ENCODE measurements around the gene ANKHD1. TPM values are rescaled to one million over a fixed set of nuclear protein-coding genes. Genes with fewer than 3 reads are reported as not detected.
"Not testable (repeated sequence)": the region's sequence is repeated elsewhere in the genome, so short reads cannot be mapped to it uniquely, and the experiment has no call there.

Gene ANKHD1
- total RNA-seq, 6 experiments from 2014 or later: 45.5 to 73.2 (median 62.6) TPM

DNA sequence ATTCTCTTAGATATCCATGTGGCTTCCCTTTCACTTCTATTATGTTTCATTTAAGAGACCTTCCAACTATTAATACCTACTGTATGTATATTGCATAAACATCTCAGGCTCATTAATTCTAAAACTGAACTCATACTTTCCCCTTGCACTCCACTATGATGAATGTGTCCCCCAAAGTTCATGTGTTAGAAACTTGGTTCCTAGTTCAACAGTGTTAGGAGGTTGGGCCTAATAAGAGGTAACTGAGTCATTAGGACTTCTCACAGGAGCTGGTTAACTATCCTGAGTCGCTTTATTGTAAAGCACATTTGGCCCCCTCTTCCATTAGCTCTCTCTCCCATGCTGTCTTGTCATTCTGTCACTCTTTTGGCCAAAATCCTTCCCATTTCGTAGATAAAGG, 22.0 kb downstream of the ANKHD1 start:
- ATAC-seq (no peak), DNase-seq (no peak)
- WGBS (ENCODE audit: insufficient coverage, low coverage, low lambda C conversion rate, missing lambda C conversion rate): 90% methylated on average over 2 of the region's 2 CpGs
- no peak overlapping the region for H3K4me3 ChIP-seq
- no peak overlapping the region for H3K27ac ChIP-seq
- H3K36me3 ChIP-seq: no peaks in the 10 kb centered on the region
- intact Hi-C loops (cut with DNase I): no loop called here
- H3K27me3 ChIP-seq: no peaks in the 10 kb centered on the region
- no peaks in the 10 kb centered on the region for H3K9me3 ChIP-seq
- H3K4me1 ChIP-seq: peaks cover 0 to 15% (median 3%) of the 10 kb centered on the region in 4 donors
- TF ChIP-seq, protein P1, sequence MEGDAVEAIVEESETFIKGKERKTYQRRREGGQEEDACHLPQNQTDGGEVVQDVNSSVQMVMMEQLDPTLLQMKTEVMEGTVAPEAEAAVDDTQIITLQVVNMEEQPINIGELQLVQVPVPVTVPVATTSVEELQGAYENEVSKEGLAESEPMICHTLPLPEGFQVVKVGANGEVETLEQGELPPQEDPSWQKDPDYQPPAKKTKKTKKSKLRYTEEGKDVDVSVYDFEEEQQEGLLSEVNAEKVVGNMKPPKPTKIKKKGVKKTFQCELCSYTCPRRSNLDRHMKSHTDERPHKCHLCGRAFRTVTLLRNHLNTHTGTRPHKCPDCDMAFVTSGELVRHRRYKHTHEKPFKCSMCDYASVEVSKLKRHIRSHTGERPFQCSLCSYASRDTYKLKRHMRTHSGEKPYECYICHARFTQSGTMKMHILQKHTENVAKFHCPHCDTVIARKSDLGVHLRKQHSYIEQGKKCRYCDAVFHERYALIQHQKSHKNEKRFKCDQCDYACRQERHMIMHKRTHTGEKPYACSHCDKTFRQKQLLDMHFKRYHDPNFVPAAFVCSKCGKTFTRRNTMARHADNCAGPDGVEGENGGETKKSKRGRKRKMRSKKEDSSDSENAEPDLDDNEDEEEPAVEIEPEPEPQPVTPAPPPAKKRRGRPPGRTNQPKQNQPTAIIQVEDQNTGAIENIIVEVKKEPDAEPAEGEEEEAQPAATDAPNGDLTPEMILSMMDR (IDR thresholded peaks at IDR 0.05): no peak
- TF ChIP-seq POLR2A (IDR thresholded peaks at IDR 0.05): no peak

DNA sequence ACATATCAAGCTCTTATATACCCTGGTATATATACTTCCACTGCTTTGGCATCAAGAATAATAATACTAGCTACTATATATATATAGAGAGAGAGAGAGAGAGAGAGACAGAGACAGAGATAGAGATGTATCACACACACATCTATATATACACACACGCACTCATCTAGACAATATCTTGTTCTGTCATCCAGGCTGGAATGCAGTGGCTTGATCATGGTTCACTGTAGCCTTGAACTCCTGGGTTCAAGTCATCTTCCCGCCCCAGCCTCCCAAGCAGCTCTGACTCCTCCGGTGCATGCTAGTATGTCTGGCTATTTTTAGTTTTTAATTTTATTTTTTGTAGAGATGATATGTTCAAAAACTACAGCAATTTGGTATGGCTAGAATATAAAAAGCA, 22.5 kb downstream of the ANKHD1 start:
- H3K9me3 ChIP-seq: no peaks in the 10 kb centered on the region
- WGBS (ENCODE audit: insufficient coverage, low coverage, low lambda C conversion rate, missing lambda C conversion rate): 74% methylated on average over 3 of the region's 3 CpGs
- TF ChIP-seq POLR2A (IDR thresholded peaks at IDR 0.05): no peak
- H3K36me3 ChIP-seq: no peaks in the 10 kb centered on the region
- H3K27me3 ChIP-seq: no peaks in the 10 kb centered on the region
- intact Hi-C loops (cut with DNase I): no loop called here
- no peak for DNase-seq
- H3K4me1 ChIP-seq: peaks cover 0 to 21% (median 3%) of the 10 kb centered on the region in 4 donors
- no peak for ATAC-seq
- no peak overlapping the region for H3K4me3 ChIP-seq
- no peak overlapping the region for H3K27ac ChIP-seq

DNA sequence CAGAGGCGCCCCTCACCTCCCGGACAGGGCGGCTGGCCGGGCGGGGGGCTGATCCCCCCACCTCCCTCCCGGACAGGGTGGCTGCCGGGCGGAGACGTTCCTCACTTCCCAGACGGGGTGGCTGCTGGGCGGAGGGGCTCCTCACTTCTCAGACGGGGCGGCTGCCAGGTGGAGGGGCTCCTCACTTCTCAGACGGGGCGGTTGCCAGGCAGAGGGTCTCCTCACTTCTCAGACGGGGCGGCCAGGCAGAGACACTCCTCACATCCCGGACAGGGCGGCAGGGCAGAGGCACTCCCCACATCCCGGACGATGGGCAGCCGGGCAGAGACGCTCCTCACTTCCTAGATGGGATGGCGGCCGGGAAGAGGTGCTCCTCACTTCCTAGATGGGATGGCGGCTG, 26.1 kb downstream of the ANKHD1 start:
- WGBS (ENCODE audit: insufficient coverage, low coverage, low lambda C conversion rate, missing lambda C conversion rate): no CpG with 5 or more reads among the region's 26 CpGs
- H3K27ac ChIP-seq; H3K36me3 ChIP-seq; H3K27me3 ChIP-seq; H3K9me3 ChIP-seq; DNase-seq; ATAC-seq; H3K4me3 ChIP-seq; intact Hi-C loops (cut with DNase I): not testable (repeated sequence)
- peaks cover 0 to 19% (median 6%) of the 10 kb centered on the region in 4 donors for H3K4me1 ChIP-seq

DNA sequence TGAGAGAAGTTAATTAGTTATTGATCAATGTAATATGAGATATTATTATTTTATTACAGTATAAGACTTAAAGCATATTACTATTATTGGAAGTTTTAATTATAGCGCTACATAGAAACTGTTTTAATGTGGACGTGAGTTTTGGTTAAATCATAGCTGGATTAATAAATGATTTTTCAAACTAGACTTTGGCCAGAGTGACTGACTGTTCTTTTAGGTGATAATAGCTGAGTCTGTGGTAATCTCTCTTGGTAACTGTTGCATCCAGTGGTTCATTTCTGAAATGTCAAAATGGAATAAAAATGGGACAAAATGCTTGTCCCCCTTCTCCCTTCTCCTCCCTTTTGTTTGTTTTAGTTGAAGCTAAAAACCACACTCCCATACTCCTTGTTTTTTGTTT, 28.1 kb downstream of the ANKHD1 start:
- peak overlapping the region; percentile 20 to 46 (median 35) for H3K27ac ChIP-seq
- DNase-seq (no peak), ATAC-seq (peak; percentile 64 to 88 (median 78))
- H3K4me1 ChIP-seq: peaks cover 0 to 19% (median 6%) of the 10 kb centered on the region in 4 donors
- WGBS (ENCODE audit: insufficient coverage, low coverage, low lambda C conversion rate, missing lambda C conversion rate): 27% methylated on average over 2 of the region's 2 CpGs
- intact Hi-C loops (cut with DNase I): no loop called here
- H3K9me3 ChIP-seq: no peaks in the 10 kb centered on the region
- TF ChIP-seq, protein P1 (IDR thresholded peaks at IDR 0.05): no peak
- no peak for TF ChIP-seq POLR2A (IDR thresholded peaks at IDR 0.05)
- H3K36me3 ChIP-seq: no peaks in the 10 kb centered on the region
- no peak overlapping the region for H3K4me3 ChIP-seq
- H3K27me3 ChIP-seq: no peaks in the 10 kb centered on the region

DNA sequence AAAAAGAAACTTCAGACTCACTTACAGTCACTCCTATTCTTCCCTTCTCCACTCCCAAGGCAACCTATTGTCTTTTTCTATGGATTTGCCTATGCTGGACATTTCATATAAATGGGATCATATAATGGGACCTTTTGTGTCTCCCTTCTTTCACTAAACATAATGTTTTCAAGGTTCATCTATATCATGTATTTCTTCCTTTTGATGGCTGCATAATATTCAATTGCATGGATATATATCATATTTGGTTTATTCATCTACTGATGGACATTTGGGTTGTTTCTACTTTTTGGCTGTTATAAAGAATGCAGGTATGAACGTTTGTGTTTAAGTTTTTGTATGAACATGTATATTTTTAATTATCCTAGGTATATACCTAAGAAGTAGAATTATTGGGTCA, 30.6 kb downstream of the ANKHD1 start:
- 65% methylated on average over 1 of the region's 1 CpG for WGBS (ENCODE audit: insufficient coverage, low coverage, low lambda C conversion rate, missing lambda C conversion rate)
- peaks cover 0 to 10% (median 4%) of the 10 kb centered on the region in 4 donors for H3K36me3 ChIP-seq
- no peaks in the 10 kb centered on the region for H3K27me3 ChIP-seq
- H3K4me3 ChIP-seq: no peak overlapping the region
- ATAC-seq: no peak
- H3K4me1 ChIP-seq: peaks cover 0 to 19% (median 6%) of the 10 kb centered on the region in 4 donors
- no peak for TF ChIP-seq POLR2A (IDR thresholded peaks at IDR 0.05)
- TF ChIP-seq, protein P1 (IDR thresholded peaks at IDR 0.05): no peak
- H3K9me3 ChIP-seq: no peaks in the 10 kb centered on the region
- DNase-seq: no peak
- H3K27ac ChIP-seq: no peak overlapping the region
- intact Hi-C loops (cut with DNase I): no loop called here

DNA sequence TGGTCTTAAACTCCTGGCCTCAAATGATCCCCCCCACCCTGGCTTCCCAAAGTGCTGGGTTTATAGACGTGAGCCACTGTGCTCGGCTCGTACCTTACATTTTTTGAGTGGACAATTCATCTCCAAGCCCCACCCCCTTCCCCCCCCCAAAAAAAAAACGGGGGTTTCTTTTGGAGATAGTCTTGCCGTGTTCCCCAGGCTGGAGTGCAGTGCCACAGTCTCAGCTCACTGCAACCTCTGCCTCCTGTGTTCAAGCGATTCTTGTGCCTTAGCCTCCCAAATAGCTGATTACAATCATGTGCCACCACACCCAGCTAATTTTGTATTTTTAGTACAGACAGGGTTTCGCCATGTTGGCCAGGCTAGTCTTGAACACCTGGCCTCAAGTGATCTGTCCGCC, 31.3 kb downstream of the ANKHD1 start:
- peaks cover 0 to 13% (median 6%) of the 10 kb centered on the region in 4 donors for H3K36me3 ChIP-seq
- H3K4me1 ChIP-seq: peaks cover 0 to 19% (median 6%) of the 10 kb centered on the region in 4 donors
- DNase-seq (no peak), ATAC-seq (no peak)
- H3K27me3 ChIP-seq: no peaks in the 10 kb centered on the region
- H3K9me3 ChIP-seq: no peaks in the 10 kb centered on the region
- H3K4me3 ChIP-seq: no peak overlapping the region
- intact Hi-C loops (cut with DNase I): no loop called here
- H3K27ac ChIP-seq: no peak overlapping the region
- no peak for TF ChIP-seq POLR2A (IDR thresholded peaks at IDR 0.05)
- TF ChIP-seq, protein P1 (IDR thresholded peaks at IDR 0.05): no peak
- WGBS (ENCODE audit: insufficient coverage, low coverage, low lambda C conversion rate, missing lambda C conversion rate): 88% methylated on average over 8 of the region's 8 CpGs

DNA sequence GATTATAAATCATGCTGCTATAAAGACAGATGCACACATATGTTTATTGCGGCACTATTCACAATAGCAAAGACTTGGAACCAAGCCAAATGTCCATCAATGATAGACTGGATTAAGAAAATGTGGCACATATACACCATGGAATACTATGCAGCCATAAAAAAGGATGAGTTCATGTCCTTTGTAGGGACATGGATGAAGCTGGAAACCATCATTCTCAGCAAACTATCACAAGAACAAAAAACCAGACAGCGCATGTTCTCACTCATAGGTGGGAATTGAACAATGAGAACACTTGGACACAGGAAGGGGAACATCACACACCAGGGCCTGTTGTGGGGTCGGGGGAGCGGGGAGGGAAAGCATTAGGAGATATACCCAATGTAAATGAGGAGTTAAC, 55.7 kb downstream of the ANKHD1 start:
- H3K27ac ChIP-seq; DNase-seq; ATAC-seq; H3K27me3 ChIP-seq; H3K4me1 ChIP-seq; intact Hi-C loops (cut with DNase I); H3K4me3 ChIP-seq; H3K9me3 ChIP-seq: not testable (repeated sequence)
- H3K36me3 ChIP-seq: peaks cover 0 to 34% (median 13%) of the 10 kb centered on the region in 4 donors
- WGBS (ENCODE audit: insufficient coverage, low coverage, low lambda C conversion rate, missing lambda C conversion rate): 100% methylated on average over 4 of the region's 4 CpGs
